ENCODE results near the gene VPS13C.

Gene VPS13C, protein sequence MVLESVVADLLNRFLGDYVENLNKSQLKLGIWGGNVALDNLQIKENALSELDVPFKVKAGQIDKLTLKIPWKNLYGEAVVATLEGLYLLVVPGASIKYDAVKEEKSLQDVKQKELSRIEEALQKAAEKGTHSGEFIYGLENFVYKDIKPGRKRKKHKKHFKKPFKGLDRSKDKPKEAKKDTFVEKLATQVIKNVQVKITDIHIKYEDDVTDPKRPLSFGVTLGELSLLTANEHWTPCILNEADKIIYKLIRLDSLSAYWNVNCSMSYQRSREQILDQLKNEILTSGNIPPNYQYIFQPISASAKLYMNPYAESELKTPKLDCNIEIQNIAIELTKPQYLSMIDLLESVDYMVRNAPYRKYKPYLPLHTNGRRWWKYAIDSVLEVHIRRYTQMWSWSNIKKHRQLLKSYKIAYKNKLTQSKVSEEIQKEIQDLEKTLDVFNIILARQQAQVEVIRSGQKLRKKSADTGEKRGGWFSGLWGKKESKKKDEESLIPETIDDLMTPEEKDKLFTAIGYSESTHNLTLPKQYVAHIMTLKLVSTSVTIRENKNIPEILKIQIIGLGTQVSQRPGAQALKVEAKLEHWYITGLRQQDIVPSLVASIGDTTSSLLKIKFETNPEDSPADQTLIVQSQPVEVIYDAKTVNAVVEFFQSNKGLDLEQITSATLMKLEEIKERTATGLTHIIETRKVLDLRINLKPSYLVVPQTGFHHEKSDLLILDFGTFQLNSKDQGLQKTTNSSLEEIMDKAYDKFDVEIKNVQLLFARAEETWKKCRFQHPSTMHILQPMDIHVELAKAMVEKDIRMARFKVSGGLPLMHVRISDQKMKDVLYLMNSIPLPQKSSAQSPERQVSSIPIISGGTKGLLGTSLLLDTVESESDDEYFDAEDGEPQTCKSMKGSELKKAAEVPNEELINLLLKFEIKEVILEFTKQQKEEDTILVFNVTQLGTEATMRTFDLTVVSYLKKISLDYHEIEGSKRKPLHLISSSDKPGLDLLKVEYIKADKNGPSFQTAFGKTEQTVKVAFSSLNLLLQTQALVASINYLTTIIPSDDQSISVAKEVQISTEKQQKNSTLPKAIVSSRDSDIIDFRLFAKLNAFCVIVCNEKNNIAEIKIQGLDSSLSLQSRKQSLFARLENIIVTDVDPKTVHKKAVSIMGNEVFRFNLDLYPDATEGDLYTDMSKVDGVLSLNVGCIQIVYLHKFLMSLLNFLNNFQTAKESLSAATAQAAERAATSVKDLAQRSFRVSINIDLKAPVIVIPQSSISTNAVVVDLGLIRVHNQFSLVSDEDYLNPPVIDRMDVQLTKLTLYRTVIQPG (N-terminal part only)
- total RNA-seq = 299 to 427 reads per million in 2 donors

DNA sequence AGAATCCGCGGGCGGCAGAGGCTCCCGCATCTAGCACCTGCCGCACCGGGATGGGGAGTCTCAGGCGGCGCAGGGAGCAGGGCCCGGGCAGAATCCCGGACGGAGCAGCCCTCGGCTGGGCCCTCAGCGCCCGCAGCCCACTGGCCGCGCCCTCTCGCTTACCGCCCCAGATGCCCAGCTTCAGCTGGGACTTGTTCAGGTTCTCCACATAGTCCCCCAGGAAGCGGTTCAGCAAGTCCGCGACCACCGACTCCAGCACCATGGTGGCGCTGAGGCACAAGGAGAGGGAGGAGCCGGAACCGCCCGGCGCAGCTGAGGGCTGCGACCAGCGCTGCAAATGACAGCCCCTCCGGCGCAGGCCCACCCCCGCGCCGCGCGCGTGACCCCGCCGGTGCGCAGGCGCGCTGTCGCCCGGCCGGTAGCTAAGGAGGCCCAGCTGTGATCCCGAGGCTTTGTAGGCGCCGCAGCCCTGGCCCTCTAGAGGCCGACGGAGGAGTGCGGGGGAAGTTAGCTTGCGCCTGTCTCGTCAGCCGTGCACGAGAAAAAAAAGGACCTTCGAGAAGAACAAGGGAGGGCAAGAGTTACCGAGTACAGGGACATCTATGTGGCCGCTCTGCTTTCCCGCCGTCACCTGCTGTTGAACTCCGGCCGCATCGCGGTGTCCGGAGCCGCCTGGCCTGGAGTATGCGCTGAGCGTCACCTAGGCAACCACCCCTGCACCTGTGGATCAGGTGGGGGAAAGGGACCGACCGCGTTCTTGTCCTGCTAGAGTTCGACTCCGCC, at the start of gene VPS13C:
TSS of gene VPS13C (minus strand) at position 335 of the 783 bp plus-strand sequence. CDS start at position 262, 73 bp downstream.
- DNase-seq = peak; percentile 79 to 96 (median 87)

DNA sequence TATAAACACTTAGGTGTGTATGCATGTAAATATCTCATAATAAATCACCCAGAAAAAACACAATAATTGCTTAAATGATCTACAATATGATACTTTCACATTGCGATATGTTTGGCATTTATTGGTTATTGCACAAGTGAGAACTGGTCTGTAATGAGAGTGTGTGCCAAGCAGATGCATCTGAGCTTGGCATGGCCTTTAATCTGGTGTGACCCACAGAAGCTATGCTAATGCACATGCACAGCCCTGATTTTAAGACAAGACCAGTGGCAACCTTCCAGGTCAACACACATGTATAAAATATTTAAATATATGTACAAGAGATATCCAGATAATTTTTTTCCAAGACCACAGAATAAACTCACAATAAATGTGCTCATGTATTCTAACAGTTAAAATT, 49.2 kb upstream of the VPS13C start:
- DNase-seq = no peak

DNA sequence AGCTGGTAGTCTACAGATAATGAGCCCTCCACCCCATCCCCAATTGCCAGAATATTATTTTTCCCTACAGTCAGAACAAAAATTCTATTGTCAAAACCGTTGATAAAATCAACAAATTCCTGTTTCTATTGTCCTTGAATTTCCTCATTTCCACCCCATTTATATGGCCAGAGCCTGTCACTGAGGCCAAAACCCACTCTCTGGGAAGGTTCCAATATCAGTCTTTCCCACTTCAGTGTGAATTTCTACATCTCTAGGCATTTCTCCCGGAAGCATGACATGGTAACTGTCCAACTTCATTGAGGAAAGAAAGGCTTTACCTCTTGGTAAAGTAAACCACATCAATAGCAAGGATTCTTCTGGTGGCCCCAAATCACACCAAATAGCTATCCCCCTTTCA, 48.2 kb upstream of the VPS13C start:
- no peak for DNase-seq

DNA sequence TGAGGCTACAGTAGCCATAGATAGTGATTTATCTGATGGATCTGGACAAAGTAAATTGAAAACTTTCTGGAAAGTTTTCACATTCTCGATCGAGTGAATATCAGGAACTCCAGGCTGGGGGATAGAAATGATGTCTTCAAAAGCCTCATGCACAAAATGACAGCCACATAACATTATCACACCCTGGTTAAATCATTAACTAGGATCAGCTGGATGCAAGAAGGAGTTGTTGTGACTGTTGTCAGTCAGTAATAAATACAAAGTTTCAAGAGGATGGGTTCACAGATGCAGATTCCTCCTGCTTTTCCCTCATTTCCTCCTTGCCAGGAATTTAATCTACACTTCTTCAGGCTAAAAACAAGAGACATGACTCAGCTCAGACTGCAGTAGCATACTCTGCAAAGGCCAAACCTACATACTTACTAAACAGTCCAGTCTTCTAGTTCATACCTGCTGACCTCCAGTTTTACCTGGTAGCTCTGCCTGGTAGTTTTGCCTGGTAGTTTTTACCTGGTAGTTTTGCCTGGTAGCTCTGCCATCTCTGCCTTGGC, 47.4 kb upstream of the VPS13C start:
- no peak for DNase-seq

DNA sequence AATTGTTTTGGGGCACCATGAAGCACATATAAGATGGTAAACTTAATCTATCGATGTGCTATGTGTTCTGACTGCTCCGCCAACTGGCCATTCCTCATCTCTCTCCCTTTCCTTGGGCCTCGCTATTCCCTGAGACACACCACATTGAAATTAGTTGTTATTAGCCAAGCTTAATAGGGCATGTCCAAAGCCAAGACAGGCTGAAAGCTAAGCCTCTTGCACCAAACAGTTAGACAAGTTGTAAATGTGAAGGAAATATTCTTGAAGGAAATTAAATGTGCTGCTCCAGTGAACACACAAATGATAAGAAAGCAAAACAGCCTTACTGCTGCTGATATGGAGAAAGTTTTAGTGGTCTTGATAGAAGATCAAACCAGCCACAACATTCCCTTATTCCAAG, 45.8 kb upstream of the VPS13C start:
- DNase-seq = no peak

DNA sequence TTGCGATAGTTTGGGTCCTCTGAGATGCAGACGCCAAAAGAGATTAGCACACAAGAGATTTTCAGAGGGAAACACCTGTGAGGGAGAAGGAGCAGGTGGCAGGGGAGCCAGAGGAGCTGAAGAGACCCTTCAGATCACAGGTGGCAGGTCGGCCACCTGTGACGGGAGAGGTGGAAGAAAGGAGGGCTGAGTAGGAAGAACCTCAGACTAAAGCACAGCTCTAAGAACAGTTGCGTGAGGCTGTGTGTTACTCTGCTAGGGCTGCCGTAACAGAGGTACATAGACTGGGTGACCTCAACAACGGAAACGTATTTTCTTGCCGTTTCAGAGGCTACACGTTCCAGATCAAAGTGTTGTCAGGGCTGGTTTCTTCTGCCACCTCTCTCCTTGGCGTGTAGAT, 45.0 kb upstream of the VPS13C start:
- no peak for DNase-seq

DNA sequence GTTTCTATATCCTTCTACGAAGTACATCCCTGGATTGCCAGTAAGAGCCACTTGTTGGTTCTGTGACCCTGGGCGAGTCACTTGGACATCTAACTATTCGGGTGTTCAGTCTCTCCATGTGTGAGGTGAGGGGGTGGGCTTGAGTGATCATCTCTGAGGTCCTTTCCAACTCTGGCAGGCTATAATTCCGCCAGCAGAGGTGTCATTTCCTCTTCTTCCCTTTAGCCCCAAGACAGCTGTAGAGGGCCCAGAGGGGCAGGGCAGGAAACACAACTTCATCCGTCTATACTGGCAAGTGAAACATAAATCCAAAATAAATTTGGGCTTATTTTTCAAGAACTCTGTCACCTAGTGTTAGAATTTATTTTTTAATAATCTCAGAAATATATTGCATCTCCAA, 44.6 kb upstream of the VPS13C start:
- no peak for DNase-seq

DNA sequence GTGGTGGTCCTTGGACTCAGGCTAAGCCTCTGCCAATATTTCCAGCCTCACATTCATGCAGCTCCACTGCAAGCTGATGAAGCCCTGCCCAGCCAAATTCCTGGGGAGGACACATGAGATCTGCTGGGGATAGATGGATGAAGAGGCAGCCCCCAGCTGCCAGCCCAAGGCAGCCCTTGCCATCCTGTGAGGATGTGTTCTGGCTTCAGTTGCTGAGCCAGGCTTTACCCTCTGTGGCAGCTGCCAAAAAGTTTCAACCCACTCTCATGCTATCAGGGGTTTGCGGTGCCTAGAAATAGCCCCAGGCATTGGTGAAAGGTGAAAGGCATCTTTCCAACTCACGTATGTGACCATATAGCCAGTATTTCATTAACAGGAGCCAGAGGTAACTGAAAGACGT, 44.2 kb upstream of the VPS13C start:
- no peak for DNase-seq

DNA sequence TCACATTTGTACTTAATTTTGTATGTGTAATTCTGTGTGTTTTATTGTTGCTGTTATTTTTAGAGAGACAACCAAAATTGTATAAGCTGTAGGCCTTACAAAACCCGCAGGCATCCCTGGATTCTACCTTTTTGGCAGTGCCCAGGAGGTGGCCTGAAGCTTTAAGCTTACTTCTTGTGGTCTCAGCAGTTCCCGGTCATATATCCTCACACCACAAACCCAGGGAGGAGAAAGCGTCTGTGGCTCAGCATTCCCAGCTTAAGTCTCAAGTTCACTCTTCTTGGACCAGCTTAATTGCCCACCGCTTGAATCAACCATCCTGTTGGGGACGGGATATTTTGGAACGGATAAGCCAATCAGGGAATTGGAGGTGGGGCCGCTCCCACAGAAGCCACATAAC, 43.2 kb upstream of the VPS13C start:
- no peak for DNase-seq

DNA sequence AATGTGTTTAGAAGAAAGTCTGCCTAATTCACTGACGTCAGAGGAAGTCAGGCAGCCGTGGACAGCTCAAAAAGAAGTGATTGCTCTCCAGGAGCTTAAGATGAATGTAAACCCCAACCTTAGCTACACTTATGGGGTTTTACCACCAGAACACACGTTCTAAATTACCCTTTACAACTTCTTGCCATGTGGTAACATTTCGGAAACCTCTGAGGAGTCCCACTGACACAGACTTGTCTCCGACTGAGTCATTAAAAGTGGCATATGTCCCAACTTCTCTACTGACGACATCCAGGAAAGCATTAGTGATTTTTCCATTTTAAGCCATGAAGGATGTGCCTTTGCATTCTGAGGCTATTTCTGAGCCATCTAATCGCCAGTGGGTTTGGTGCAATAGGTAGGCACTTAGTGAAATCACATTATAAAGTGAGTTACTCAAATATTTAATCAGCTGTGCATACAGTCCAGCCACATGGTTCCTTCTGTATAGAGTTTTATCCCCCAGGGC, 38.9 kb upstream of the VPS13C start:
- DNase-seq = no peak

DNA sequence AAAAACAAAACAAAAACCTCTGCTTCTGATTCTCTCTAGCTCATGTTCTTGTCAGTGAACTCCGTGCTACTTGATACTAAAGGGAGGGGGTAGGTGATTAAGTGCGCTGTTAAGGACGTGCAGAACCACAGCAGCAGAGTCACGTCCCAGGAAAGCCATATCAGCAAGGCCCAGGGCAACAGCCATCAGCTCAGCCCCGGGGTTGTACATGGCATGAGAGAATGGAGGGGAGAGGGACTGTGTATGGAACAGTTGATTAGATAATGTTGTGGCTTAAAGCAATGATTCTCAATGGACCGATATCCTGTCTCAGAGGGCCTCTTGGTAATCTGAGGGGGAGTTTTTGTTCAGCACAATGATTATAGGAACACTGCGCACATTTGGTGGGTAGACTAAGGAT, 34.1 kb upstream of the VPS13C start:
- no peak for DNase-seq

DNA sequence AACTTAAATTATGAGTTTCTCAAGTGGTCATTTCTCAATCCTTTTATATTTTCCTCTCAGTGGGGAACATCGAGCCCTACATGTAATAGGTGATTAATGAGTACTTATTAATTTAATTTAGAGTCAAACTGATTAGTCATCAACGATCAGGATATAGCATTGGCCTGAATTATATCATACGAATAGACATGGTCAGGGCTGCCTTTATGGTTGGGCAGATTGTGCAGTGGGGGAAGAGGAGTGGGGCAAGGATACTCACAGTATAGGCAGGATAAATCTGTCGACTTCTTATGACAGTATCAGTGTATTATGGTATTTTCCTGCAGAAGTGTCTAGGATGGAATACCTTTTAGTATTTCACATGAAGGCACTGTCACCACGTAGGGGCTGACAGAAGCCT, 33.6 kb upstream of the VPS13C start:
- no peak for DNase-seq

DNA sequence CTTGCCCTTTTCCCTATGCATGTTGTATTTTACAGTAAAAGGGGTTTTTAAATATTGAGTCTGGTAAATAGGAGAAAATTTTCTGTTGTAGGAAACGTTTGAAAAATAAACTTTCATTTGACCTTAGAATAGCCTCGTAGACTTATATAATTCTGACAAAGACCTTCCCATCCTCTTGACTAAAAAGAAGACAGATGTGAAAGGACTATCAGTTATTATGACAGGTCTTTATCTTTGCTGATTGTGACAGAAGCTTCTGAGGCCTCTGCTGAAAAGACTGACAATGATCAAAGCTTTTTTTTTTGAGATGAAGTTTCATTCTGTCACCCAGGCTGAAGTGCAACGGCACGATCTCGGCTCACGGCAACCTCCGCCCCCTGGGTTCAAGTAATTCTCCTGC, 30.7 kb upstream of the VPS13C start:
- no peak for DNase-seq

DNA sequence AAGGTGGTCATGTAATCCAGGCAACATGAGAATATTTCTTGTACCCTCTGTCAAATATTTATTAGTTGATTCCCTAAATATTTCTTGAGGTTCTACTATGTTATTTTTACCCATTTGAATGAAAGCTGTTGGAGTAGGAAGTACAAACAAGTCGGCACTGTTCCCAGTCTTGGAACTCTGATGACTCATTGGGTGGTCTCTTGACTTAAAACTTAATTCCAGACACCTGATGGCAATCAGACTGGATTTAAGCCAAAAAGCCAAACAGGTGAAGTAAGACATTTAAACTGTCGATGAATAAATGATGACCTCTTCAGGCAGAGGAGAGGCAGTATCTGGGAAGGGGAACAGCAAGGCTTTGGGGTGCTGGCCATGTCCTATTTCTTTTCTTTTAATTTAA, 29.4 kb upstream of the VPS13C start:
- no peak for DNase-seq

DNA sequence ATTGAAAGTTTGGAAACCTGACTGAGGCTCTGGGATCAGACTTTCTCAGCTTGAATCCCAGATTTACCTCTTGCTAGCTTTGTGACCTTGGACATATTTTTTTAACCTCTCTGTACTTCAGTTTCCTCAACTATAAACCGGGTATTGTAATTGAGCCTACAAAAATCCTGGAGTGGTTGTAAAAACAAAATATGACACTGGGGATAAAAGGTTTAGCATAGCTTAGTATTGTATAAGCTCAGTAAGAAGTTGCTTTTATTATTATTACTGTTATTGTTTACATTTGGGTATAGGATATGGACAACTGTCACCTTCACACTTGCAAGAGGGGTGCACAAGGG, 28.1 kb upstream of the VPS13C start:
- DNase-seq = no peak

DNA sequence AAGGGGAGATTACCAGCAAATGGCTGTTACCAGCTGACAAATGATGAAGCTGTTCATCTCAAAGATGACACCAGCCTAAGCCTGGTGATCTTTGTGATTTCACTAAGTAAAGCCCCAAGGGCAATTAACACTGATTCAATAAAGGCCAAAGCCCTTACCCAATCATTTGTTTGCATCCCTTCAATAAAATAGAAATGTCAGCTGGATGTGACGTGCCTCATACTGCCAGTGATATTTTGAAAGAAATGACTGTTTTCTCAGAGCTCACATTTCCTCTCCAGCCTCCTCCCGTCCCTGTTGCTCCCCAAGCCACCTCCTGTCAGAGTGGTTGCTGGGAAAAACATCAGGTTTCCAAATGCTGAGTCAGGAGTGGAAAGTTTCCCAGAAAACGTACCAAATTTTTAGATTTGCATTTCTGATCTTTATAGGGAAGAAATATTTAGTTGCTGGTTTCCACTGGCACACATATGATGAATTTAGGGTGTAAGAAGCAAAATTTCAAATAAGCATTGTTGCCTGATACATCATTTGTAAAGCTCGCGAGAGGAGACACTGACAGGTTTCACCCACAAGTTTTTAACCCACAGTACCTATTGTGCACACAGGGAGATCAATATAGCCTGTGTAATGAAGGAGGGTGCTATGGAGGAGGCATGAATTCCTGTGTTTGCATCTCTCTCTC, 27.6 kb upstream of the VPS13C start:
- peak in 1 of 5 experiments; percentile 18 for DNase-seq

DNA sequence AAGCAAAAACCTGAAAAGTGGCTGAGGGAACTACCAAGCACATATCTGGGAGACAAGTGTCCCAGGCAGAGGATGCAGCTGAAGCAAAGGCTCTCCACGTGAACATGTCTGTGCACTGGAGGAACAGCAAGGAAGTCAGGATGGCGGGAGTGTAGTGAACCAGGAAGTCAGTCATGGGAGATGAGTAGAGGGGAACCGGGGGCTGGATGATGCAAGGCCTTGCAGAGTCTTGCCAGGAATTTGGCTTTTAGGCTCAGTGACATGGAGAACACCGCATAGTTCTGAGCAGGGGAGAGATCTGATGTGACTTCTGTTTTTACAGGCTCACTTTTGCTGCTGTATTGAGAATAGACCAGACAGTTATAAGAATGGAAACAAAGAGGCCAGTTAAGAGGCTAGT, 25.5 kb upstream of the VPS13C start:
- DNase-seq = no peak

DNA sequence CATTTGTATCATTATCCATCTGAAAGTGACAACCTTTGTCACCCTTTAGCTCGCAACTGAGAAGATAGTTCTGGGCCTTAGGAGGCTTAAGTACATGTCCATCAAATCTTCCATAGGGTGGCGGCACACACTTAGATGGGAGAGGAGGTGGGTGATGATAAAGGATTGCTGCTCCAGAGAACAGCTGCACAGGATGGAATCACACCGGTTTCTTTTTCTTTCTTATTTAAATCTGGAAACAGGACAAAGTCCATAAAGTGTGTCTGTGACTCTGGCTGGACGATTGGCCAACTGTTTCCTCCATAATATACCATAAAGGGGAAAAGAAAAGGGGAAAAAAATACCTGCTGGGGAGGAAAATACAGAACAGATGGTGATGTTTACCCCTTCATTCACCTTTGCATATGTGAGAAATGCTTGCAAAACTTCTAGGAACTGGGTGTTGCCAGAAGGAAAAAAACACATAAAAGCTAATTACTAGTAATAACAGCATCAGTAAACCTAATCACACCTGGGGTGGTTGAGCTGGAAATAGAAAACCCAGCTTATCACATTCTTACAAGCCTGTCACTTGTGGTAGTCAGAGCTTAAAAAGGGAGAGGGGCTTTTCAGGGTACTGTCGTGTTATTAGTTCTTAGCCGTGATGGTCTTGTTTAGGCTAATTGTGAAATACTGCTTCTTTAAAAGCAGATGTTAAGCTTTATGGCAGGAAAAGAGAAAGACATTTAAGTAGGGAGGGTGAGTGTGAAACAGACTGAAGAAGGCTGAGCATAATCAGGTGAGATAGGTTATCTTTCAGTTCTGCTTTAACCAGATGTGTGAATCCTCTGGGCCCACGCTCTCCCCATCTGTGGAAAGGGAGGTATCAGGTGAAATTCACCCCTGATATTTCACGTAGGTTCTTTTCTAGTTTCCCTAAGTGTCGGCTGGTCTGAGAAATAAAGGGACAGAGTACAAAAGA, 23.2 kb upstream of the VPS13C start:
- DNase-seq = no peak

DNA sequence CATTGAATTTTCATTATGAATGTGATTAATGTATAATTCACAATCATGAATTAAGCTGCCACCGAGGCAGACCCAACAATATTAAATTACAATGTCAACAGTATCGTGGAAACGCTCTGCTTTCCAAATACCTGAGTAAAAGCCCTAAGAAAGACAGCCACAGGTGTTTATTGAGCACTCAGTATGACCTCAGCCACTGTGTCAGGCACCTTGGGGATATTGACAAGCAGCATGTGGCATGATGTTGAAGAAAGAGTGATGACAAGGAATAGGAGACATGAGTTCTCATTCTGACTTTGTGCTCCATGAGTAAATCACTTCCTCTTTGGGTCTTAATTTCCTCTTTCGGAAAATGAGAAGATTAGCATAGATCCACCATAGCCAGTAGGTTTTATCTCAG, 19.3 kb upstream of the VPS13C start:
- no peak for DNase-seq

Data from T-helper 2 cell (primary cell).